HEK293 (cell line): ENCODE data around the gene INPP5A.

Experiments
- CTCF ChIP-seq: fragments of 450-650 bp; formaldehyde crosslinking; IDR thresholded peaks from 2 replicates; pipeline ENCODE4 v1.5.1; 2016; ENCODE audit warnings: missing biosample characterization, missing genetic modification characterization
- REST ChIP-seq: fragments of 450-650 bp; formaldehyde crosslinking; IDR thresholded peaks from 2 replicates; pipeline ENCODE4 v1.5.1; 2016; ENCODE audit warnings: missing biosample characterization, missing genetic modification characterization
- SP3 ChIP-seq: fragments of 450-650 bp; formaldehyde crosslinking; IDR thresholded peaks from 2 replicates; pipeline ENCODE4 v1.5.1; 2016; ENCODE audit warnings: missing biosample characterization, missing genetic modification characterization
- YY1 ChIP-seq: fragments of 450-650 bp; formaldehyde crosslinking; IDR thresholded peaks from 2 replicates; pipeline ENCODE4 v1.5.1; 2018; ENCODE audit warnings: missing biosample characterization, missing genetic modification characterization
- ZNF133 ChIP-seq: fragments of 450-650 bp; formaldehyde crosslinking; IDR thresholded peaks from 2 replicates; pipeline ENCODE4 v1.5.1; 2016; ENCODE audit warnings: missing biosample characterization, missing genetic modification characterization
- ZNF302 ChIP-seq: fragments of 450-650 bp; formaldehyde crosslinking; IDR thresholded peaks from 2 replicates; pipeline ENCODE4 v1.5.1; 2016; ENCODE audit warnings: missing biosample characterization, missing genetic modification characterization, low read depth
- ZNF335 ChIP-seq: fragments of 450-650 bp; formaldehyde crosslinking; conservative IDR thresholded peaks from 2 replicates; pipeline ENCODE4 v1.5.1; 2016; ENCODE audit warnings: missing biosample characterization, missing genetic modification characterization
- ZNF350 ChIP-seq: fragments of 450-650 bp; formaldehyde crosslinking; IDR thresholded peaks from 2 replicates; pipeline ENCODE4 v1.5.0; 2017; ENCODE audit warnings: missing biosample characterization, mild to moderate bottlenecking, missing genetic modification characterization
- ZNF660 ChIP-seq: fragments of 450-650 bp; IDR thresholded peaks from 2 replicates; pipeline ENCODE4 v1.5.1; 2018; ENCODE audit warnings: missing biosample characterization, mild to moderate bottlenecking, missing genetic modification characterization
- ZNF664 ChIP-seq: fragments of 450-650 bp; formaldehyde crosslinking; IDR thresholded peaks from 2 replicates; pipeline ENCODE4 v1.5.1; 2016; ENCODE audit warnings: missing biosample characterization, missing genetic modification characterization
- ZNF670 ChIP-seq: fragments of 450-650 bp; formaldehyde crosslinking; IDR thresholded peaks from 2 replicates; pipeline ENCODE4 v1.5.1; 2016; ENCODE audit warnings: missing biosample characterization, missing genetic modification characterization, low read depth
- ZNF707 ChIP-seq: fragments of 450-650 bp; formaldehyde crosslinking; IDR thresholded peaks from 2 replicates; pipeline ENCODE4 v1.5.1; 2016; ENCODE audit warnings: missing biosample characterization, missing genetic modification characterization

- TF ChIP-seq ZNF707 (tag by site-specific recombination): no peak
- no peak for TF ChIP-seq ZNF350 (tag by site-specific recombination)
- no peak for TF ChIP-seq ZNF133 (tag by site-specific recombination)
- no peak for TF ChIP-seq CTCF (tag by site-specific recombination)
- no peak for TF ChIP-seq ZNF335 (tag by site-specific recombination)
- TF ChIP-seq REST (tag by site-specific recombination): no peak
- no peak for TF ChIP-seq ZNF660
- TF ChIP-seq ZNF670: no peak
- TF ChIP-seq SP3: no peak
- no peak for TF ChIP-seq YY1 (tag by site-specific recombination)
- no peak for TF ChIP-seq ZNF302 (tag by site-specific recombination)
- no peak for TF ChIP-seq ZNF664 (tag by site-specific recombination)
Measured at GRCh38 chr10:132740588-132740987, 203.0 kb downstream of the INPP5A start.
